Activated CD4-positive, alpha-beta memory T cell treated with anti-CD3 and anti-CD28 coated beads, Interleukin-2, amount 10 ng/mL, durations not matched to agents 7 days and 5 days (primary cell): Measurements from ENCODE around the gene ATOH7. TPM values are rescaled to one million over a fixed set of nuclear protein-coding genes. Genes with fewer than 3 reads are reported as not detected.
"Not testable (repeated sequence)": the region's sequence is repeated elsewhere in the genome, so short reads cannot be mapped to it uniquely, and the experiment has no call there.

Experiments
- CTCF ChIA-PET: fragments of 350-600 bp; sonication (Branson Sonifier 250); formaldehyde crosslinking; loops from one replicate; lab custom pipeline; 2021; ENCODE audit warnings: antibody characterized with exemption, inconsistent platforms; lab: Charles Lee
- POLR2A ChIA-PET: fragments of 350-600 bp; sonication (Branson Sonifier 250); formaldehyde crosslinking; loops from one replicate; lab custom pipeline; 2021; ENCODE audit warnings: antibody characterized with exemption; lab: Charles Lee
- DNase-seq: peaks from one replicate; pipeline ENCODE4 v3.0.0-alpha.2; 2020
- H3K27ac Mint-ChIP-seq: one replicate; pipeline ENCODE4 v1.8.0; 2021; ENCODE audit warnings: mild to moderate bottlenecking, mixed read lengths
- H3K27me3 Mint-ChIP-seq: one replicate; pipeline ENCODE4 v1.8.0; 2021; ENCODE audit warnings: mixed read lengths
- H3K36me3 Mint-ChIP-seq: one replicate; pipeline ENCODE4 v1.8.0; 2021; ENCODE audit warnings: low read depth, mixed read lengths
- H3K4me1 Mint-ChIP-seq: one replicate; pipeline ENCODE4 v1.8.0; 2021; ENCODE audit warnings: mixed read lengths
- H3K4me3 Mint-ChIP-seq: one replicate; pipeline ENCODE4 v1.8.0; 2021; ENCODE audit warnings: mild to moderate bottlenecking, mixed read lengths
- H3K9me3 Mint-ChIP-seq: one replicate; pipeline ENCODE4 v1.8.0; 2021; ENCODE audit warnings: mixed read lengths
- total RNA-seq, 2 experiments: library from RNA; stranded (reverse); gene quantifications; one replicate each; pipeline ENCODE4 v1.2.3, GENCODE V29; 2021

The ATOH7 gene
- total RNA-seq = not detected

DNA sequence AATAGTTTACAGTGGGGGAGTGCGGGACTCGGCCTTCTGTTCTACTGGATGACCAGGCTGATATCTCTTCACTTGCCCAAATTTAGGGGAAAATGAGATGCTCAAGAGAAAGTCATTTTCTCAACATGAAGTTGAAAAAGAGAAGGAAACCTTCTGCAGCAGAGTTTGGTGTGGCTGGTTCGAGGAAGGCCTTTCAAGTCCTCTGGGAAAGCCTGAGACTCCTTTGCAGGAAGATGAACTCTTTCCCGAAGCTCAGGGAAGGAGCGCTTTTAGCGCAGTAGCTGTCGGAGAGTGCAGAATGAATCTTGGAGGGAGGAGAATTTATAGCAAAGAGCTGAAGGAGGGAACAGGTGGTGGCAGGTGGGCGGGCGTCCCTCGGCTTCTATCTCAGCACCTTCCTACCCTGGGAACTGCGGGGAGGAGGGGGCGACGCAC, at the start of gene ATOH7:
ATOH7 (minus strand) TSS at position 297 of the 435 bp plus-strand sequence. CDS start 436 bp downstream, outside the sequence.
- no peak within 1 kb of the TSS for H3K27ac Mint-ChIP-seq
- ChIA-PET POLR2A (no interaction called here), CTCF (interaction anchor here (1.9 to 2.9 kb wide), 2 partner anchors 19 to 70 kb away, joined by 7 to 11 read pairs; no protein-coding TSS in a partner anchor)
- no peaks in the 10 kb centered on the region for H3K36me3 Mint-ChIP-seq
- no peak for DNase-seq
- H3K4me1 Mint-ChIP-seq = peaks cover 9% of the 10 kb centered on the region
- H3K9me3 Mint-ChIP-seq = no peaks in the 10 kb centered on the region
- H3K4me3 Mint-ChIP-seq = peak within 1 kb of the TSS; percentile 62
- peaks cover 44% of the 10 kb centered on the region for H3K27me3 Mint-ChIP-seq

DNA sequence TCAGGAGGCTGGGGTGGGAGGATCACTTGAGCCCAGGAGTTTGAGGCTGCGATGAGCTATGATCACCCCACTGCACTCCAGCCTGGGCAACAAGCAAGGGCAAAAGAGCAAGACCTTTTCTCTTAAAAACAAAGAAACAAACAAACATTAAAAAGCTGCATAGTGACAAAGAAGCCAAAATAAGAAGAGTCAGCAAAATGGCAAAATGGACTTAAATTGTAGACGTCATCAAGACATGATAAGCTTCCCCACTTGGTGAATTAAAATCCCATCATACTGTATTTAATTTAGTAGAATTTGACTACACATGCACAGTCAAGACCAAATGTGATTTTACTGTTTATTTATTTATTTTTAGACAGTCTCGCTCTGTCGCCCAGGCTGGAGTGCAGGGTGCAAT, 48.8 kb upstream of the ATOH7 start:
- POLR2A ChIA-PET = no interaction called here
- Mint-ChIP-seq H3K36me3 (peaks cover 9% of the 10 kb centered on the region), H3K27me3 (no peaks in the 10 kb centered on the region), H3K27ac (no peak overlapping the region), H3K4me1 (no peaks in the 10 kb centered on the region), H3K9me3 (peaks cover 25% of the 10 kb centered on the region), H3K4me3 (no peak overlapping the region)
- CTCF ChIA-PET = no interaction called here
- DNase-seq = no peak

DNA sequence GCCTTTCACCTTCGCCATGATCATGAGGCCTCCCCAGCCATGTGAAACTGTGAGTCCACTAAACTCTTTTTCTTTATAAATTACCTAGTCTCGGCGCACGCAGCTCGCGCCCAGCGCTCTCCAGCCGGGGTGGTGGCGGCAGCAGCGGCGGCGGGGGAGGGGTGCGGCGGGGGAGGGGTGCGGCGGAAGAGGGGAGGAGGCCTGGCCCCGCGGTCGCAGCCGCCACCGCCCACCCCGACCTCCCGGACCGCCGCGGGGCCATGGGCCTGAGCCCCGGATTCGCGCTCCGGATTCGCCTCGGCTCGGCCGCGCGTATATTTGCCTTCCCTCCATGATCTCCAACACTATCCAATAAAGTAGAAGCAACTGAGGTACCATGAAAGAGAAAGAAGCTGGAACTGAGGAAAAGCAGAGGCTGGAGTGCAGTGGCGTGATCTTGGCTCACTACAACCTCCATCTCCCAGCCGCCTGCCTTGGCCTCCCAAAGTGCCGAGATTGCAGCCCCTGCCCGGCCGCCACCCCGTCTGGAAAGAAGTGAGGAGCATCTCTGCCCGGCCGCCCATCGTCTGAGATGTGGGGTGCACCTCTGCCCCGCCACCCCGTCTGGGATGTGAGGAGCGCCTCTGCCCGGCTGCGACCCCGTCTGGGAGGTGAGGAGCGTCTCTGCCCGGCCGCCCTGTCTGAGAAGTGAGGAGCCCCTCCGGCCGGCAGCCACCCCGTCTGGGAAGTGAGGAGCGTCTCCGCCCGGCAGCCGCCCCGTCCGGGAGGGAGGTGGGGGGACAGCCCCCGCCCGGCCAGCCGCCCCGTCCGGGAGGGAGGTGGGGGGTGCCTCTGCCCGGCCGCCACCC, 47.2 kb upstream of the ATOH7 start:
- POLR2A ChIA-PET, H3K4me1 Mint-ChIP-seq, H3K4me3 Mint-ChIP-seq, H3K27me3 Mint-ChIP-seq, H3K27ac Mint-ChIP-seq, DNase-seq, CTCF ChIA-PET, H3K36me3 Mint-ChIP-seq: not testable (repeated sequence)
- peaks cover 25% of the 10 kb centered on the region for H3K9me3 Mint-ChIP-seq

DNA sequence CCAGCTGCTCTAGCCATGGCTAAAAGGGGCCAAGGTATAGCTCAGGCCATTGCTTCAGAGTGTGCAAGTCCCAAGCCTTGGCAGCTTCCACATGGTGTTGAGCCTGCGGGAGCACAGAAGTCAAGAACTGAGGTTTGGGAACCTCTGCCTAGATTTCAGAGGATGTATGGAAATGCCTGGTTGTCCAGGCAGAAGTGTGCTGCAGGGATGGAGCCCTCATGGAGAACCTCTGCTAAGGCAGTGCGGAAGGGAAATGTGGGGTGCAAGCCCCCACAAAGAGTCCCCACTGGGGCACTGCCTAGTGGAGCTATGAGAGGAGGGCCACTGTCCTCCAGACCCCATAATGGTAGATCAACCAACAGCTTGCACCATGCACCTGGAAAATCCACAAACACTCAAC, 45.9 kb upstream of the ATOH7 start:
- DNase-seq, H3K36me3 Mint-ChIP-seq, CTCF ChIA-PET, H3K27me3 Mint-ChIP-seq, POLR2A ChIA-PET, H3K27ac Mint-ChIP-seq, H3K4me1 Mint-ChIP-seq, H3K4me3 Mint-ChIP-seq: not testable (repeated sequence)
- H3K9me3 Mint-ChIP-seq = peaks cover 25% of the 10 kb centered on the region

DNA sequence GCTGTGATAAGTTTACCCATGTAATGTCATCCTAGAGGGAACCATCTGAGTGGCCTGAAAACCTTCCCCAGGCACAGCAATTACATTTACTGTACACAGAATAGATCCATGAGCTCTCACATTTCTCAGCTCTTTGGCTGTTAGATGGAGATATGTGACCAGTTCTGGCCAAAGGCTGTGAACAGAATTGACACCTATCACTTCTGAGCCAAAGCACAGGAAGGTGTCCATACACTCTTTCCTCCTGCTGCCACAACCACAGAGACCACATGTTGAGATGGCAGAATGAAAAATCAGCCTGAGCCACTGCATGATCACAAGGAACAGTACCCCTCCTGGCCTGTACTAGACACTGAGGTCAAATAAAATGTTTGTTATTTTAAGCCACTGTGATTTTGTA, 44.3 kb upstream of the ATOH7 start:
- peaks cover 9% of the 10 kb centered on the region for H3K36me3 Mint-ChIP-seq
- H3K27ac Mint-ChIP-seq = no peak overlapping the region
- no peaks in the 10 kb centered on the region for H3K4me1 Mint-ChIP-seq
- DNase-seq = no peak
- ChIA-PET POLR2A (no interaction called here), CTCF (no interaction called here)
- H3K27me3 Mint-ChIP-seq = no peaks in the 10 kb centered on the region
- H3K9me3 Mint-ChIP-seq = peaks cover 25% of the 10 kb centered on the region
- H3K4me3 Mint-ChIP-seq = no peak overlapping the region

DNA sequence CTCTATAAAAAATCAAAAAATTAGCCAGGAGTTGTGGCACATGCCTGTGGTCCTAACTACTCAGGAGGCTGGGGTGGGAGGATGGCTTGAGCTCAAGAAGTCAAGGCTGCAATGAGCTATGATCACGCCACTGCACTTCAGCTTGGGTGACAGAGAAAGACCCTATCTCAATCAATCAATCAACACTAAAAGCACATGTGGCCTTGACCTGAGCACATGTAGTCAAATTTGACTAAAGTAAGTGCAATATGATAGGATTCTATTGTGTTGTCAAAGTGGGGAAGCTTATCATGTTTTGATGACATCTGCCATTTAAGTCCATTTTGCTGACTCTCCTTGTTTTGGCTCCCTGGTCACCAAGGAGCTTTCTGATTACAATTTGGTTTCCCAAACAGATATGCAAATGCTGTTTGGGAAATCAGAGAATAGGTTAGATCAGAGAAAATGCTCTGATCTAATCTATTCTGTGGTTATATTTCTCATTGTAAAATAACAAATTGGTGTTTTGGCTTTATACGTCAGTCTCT, 43.8 kb upstream of the ATOH7 start:
- POLR2A ChIA-PET = no interaction called here
- Mint-ChIP-seq H3K4me1 (no peaks in the 10 kb centered on the region), H3K36me3 (peaks cover 9% of the 10 kb centered on the region), H3K27ac (no peak overlapping the region), H3K4me3 (no peak overlapping the region), H3K27me3 (no peaks in the 10 kb centered on the region), H3K9me3 (peaks cover 25% of the 10 kb centered on the region)
- no peak for DNase-seq
- CTCF ChIA-PET = no interaction called here

DNA sequence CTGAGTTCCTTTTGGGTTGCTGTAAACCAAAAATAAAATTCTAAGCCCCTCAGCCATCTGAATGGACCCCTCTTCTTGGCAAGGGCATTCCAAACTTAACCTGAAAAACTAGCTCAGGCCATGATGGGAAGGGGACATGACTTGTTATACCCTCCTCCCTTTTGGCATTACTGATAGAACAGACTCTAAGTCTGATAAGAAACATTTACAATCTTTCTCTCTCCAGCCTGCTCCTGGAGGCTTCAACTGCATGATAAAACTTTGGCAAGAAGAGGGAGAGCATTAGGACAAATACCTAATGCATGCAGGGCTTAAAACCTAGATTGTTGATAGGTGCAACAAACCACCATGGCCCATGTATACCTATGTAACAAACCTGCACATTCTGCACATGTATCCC, 40.9 kb upstream of the ATOH7 start:
- H3K9me3 Mint-ChIP-seq = peaks cover 13% of the 10 kb centered on the region
- H3K36me3 Mint-ChIP-seq = peaks cover 5% of the 10 kb centered on the region
- H3K27ac Mint-ChIP-seq = no peak overlapping the region
- ChIA-PET CTCF (interaction anchor here (0.6 to 0.7 kb wide), 2 partner anchors 9 to 53 kb away, joined by 3 read pairs; no protein-coding TSS in a partner anchor), POLR2A (no interaction called here)
- H3K27me3 Mint-ChIP-seq = no peaks in the 10 kb centered on the region
- H3K4me3 Mint-ChIP-seq = no peak overlapping the region
- no peak for DNase-seq
- H3K4me1 Mint-ChIP-seq = no peaks in the 10 kb centered on the region

DNA sequence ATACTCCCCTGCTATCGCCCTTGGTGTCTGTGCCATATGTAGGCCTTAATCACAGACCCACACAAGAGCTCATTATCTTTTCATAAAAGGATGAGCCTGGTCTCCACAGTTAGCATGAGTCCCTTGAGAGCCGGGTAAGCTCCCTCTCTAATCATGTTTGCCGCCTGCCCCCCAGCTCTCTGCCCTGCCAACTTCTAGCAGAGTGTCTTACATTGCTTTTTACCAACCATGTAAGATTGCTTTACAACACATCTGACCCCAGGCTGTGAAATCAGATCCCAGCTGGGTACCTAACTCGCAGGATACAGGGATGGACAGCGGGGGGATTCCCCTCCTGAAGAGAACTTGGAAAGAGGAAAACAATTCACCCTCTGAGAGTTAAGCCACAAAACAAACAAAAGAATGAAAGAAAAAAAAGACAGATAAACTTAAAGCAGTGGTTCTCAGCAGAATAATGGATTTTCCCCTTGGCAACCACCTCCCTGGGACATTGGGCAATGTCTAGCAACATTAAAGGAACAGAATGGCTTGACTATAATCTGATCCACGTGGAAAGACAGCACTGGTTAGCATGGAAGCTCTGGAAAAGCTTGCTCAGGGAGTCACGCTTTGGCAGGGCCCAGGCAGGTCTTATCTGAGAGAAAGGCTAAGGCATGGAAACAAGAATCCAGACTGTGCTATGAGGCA, 39.4 kb upstream of the ATOH7 start:
- ChIA-PET CTCF (no interaction called here), POLR2A (no interaction called here)
- H3K27me3 Mint-ChIP-seq = no peaks in the 10 kb centered on the region
- no peaks in the 10 kb centered on the region for H3K4me1 Mint-ChIP-seq
- H3K9me3 Mint-ChIP-seq = peaks cover 4% of the 10 kb centered on the region
- H3K4me3 Mint-ChIP-seq = no peak overlapping the region
- DNase-seq = no peak
- no peaks in the 10 kb centered on the region for H3K36me3 Mint-ChIP-seq
- no peak overlapping the region for H3K27ac Mint-ChIP-seq

DNA sequence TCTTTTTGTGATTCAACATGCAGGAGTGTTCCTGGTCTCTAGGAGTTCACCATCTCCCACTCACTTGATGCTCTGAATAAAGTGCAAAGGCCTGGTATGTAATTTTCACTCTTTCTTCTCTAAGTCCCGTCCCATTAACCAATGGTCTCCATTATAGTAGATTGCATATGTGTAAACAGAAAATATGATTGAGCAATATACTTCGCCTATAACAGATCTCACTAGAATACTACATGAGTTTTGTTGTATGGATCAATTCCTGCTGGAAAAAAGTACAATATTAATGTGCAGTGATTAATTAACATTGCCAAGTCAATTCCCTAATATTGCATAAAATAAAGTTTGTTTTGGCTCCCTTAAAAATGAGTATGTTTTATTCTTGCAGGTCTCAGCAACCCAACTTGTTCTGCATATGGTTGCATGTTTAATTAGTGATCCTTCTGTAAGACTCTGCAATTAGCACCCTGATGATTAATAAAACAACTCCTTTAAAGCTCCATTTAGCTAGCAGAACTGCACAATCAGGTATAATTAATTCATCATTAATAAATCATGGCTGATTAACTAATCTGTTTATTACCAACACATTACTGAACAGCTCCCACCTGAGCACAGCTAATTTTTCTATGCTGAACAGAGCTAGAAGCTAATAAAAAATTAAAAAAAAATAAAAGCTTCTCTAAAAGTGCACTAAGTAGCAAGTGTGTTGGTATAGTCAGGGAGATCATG, 37.8 kb upstream of the ATOH7 start:
- DNase-seq = no peak
- POLR2A ChIA-PET = no interaction called here
- CTCF ChIA-PET = interaction anchor here (0.9 kb wide), 1 partner anchor 57 kb away, joined by 3 read pairs; no protein-coding TSS in a partner anchor
- H3K36me3 Mint-ChIP-seq = no peaks in the 10 kb centered on the region
- H3K27ac Mint-ChIP-seq = no peak overlapping the region
- H3K9me3 Mint-ChIP-seq = no peaks in the 10 kb centered on the region
- H3K27me3 Mint-ChIP-seq = no peaks in the 10 kb centered on the region
- no peaks in the 10 kb centered on the region for H3K4me1 Mint-ChIP-seq
- H3K4me3 Mint-ChIP-seq = no peak overlapping the region

DNA sequence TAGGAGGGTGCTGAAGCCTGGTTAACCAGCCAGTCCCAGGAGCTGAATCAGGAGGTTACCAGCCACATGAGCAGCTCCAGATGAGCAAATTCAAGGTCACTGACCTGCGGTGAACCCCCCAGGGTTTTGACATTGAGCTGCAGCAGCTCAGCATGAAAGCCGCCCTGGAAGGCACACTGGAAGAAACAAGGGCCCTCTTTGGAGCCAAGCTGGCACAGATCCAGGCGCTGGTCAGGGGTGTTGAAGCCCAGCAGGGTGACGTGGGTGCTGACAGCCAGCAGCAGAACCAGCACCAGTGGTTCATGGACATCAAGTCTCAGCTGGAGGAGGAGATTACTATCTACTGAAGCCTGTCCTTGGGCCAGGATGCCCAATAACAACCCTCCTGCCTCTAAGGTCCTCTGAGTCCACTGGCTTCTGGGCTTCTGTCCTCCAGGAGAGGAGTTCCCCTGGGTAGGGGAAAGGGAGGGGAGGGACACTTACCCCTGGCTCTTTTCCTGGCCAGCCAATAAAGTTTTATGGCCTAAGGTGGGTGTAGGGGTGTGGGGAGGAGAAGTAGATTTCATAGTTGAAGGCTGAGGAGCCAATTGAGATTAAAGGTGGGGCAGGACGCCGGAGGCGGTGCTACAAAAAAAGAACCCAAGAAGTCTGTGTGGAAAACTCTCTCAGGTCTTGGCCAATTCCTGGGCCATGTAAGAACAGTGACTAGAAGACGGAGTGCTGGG, 29.4 kb upstream of the ATOH7 start:
- ChIA-PET POLR2A (no interaction called here), CTCF (no interaction called here)
- Mint-ChIP-seq H3K9me3 (peaks cover 1% of the 10 kb centered on the region), H3K27me3 (peaks cover 11% of the 10 kb centered on the region), H3K36me3 (no peaks in the 10 kb centered on the region), H3K4me3 (no peak overlapping the region), H3K4me1 (no peaks in the 10 kb centered on the region), H3K27ac (no peak overlapping the region)
- no peak for DNase-seq

DNA sequence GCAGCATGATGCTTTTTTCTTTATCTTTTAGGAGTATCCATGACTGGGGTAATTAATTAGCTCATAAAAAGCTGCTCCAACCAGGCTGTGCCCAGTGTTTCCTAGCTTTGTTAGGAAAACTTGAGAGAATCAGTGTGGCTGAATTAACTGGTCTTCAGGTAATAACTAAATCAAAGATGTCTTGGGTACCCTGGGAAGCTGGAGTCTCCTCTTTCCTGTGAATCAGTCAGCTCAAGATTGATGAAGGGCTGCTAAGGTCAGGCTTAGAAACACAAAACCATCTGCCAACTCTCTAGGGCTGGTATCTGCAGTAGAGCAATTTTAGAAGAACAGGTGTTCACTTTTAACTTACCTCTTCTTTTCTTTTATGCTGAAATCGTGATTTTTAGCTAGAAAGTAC, 21.4 kb upstream of the ATOH7 start:
- no peaks in the 10 kb centered on the region for H3K9me3 Mint-ChIP-seq
- peaks cover 13% of the 10 kb centered on the region for H3K27me3 Mint-ChIP-seq
- H3K4me1 Mint-ChIP-seq = peaks cover 6% of the 10 kb centered on the region
- POLR2A ChIA-PET = no interaction called here
- H3K4me3 Mint-ChIP-seq = no peak overlapping the region
- DNase-seq = no peak
- H3K36me3 Mint-ChIP-seq = no peaks in the 10 kb centered on the region
- no peak overlapping the region for H3K27ac Mint-ChIP-seq
- CTCF ChIA-PET = interaction anchor here (0.7 to 2.1 kb wide), 5 partner anchors 41 to 467 kb away, joined by 3 to 6 read pairs (median 3); no protein-coding TSS in a partner anchor
